Upper lobe of right lung (tissue), 1 donor: Measurements from ENCODE around the gene COL6A2. TPM values are rescaled to one million over a fixed set of nuclear protein-coding genes. Genes with fewer than 3 reads are reported as not detected.
A peak's percentile ranks its signal among the peaks of the same experiment; 100 is the strongest.
"Not testable (repeated sequence)": the region's sequence is repeated elsewhere in the genome, so short reads cannot be mapped to it uniquely, and the experiment has no call there.

ENCODE experiments used
- ATAC-seq: fragments of 200-7000 bp; cut with Tn5 transposase; one replicate; pipeline ENCODE4 v1.9.1; 2020; ENCODE audit warnings: mild to moderate bottlenecking, moderate library complexity
- DNase-seq: peaks from one replicate; pipeline ENCODE4 v3.0.0-alpha.2; 2020
- H3K27ac ChIP-seq: fragments of 200-600 bp; one replicate; pipeline ENCODE4 v1.8.0; 2022
- H3K27me3 ChIP-seq: fragments of 200-600 bp; one replicate; pipeline ENCODE4 v1.8.0; 2022; ENCODE audit warnings: mild to moderate bottlenecking
- H3K36me3 ChIP-seq: fragments of 200-600 bp; one replicate; pipeline ENCODE4 v1.8.0; 2022
- H3K4me1 ChIP-seq: fragments of 200-600 bp; one replicate; pipeline ENCODE4 v1.8.0; 2022
- H3K4me3 ChIP-seq: fragments of 200-600 bp; one replicate; pipeline ENCODE4 v1.8.0; 2022; ENCODE audit warnings: mild to moderate bottlenecking
- H3K9me3 ChIP-seq: fragments of 200-600 bp; one replicate; pipeline ENCODE4 v1.8.0; 2022
- CTCF ChIP-seq: fragments of 200-600 bp; IDR thresholded peaks from one replicate; pipeline ENCODE4 v1.8.0; 2022; ENCODE audit warnings: antibody characterized with exemption
- intact Hi-C: fragments of 100-400 bp; cut with DNase I; formaldehyde crosslinking; loops from one replicate; pipeline ENCODE4 v1.11.0; 2022
- total RNA-seq: library from RNA; stranded (reverse); fragmentation: NEBNext Ultra II Directional; extraction: Animal tissue kit (Norgen Biotek cat#: 25700); gene quantifications from one replicate; pipeline ENCODE4 v1.2.1, GENCODE V29; 2021
- donor health status: DM: no; HTN: yes; CAD: no; lungs with severe emphysema.

The COL6A2 gene
- total RNA-seq, 1 donor from 2014 or later = 269 TPM

- no peaks in the 10 kb centered on the region for H3K36me3 ChIP-seq
- no peak for DNase-seq
- ATAC-seq = no peak
- H3K27ac ChIP-seq = no peak overlapping the region
- no peaks in the 10 kb centered on the region for H3K27me3 ChIP-seq
- no peak for TF ChIP-seq CTCF
- H3K4me3 ChIP-seq = no peak overlapping the region
- H3K9me3 ChIP-seq = no peaks in the 10 kb centered on the region
- no peaks in the 10 kb centered on the region for H3K4me1 ChIP-seq
- intact Hi-C loops = no loop called here
Measured at GRCh38 chr21:46145840-46146691, 48.2 kb downstream of the COL6A2 start.

GRCh38 chr21:46146856-46147255 lies 48.9 kb downstream of the COL6A2 start:
- no peak for TF ChIP-seq CTCF
- no peaks in the 10 kb centered on the region for H3K27me3 ChIP-seq
- no peaks in the 10 kb centered on the region for H3K9me3 ChIP-seq
- H3K4me3 ChIP-seq = no peak overlapping the region
- intact Hi-C loops = no loop called here
- H3K4me1 ChIP-seq = no peaks in the 10 kb centered on the region
- DNase-seq (no peak), ATAC-seq (no peak)
- H3K36me3 ChIP-seq = no peaks in the 10 kb centered on the region
- no peak overlapping the region for H3K27ac ChIP-seq

GRCh38 chr21:46147429-46147828 lies 49.5 kb downstream of the COL6A2 start:
- H3K4me3 ChIP-seq, DNase-seq, ATAC-seq, H3K4me1 ChIP-seq, H3K27me3 ChIP-seq, intact Hi-C loops, H3K9me3 ChIP-seq, H3K27ac ChIP-seq, H3K36me3 ChIP-seq: not testable (repeated sequence)
- peak; percentile 36 for TF ChIP-seq CTCF

- no peaks in the 10 kb centered on the region for H3K36me3 ChIP-seq
- intact Hi-C loops = no loop called here
- DNase-seq (no peak), ATAC-seq (no peak)
- no peaks in the 10 kb centered on the region for H3K27me3 ChIP-seq
- no peak overlapping the region for H3K27ac ChIP-seq
- no peak overlapping the region for H3K4me3 ChIP-seq
- no peak for TF ChIP-seq CTCF
- no peaks in the 10 kb centered on the region for H3K9me3 ChIP-seq
- H3K4me1 ChIP-seq = peaks cover 3% of the 10 kb centered on the region
Measured at GRCh38 chr21:46148106-46148505, 50.2 kb downstream of the COL6A2 start.

- Histone ChIP-seq H3K4me1 (peaks cover 10% of the 10 kb centered on the region), H3K4me3 (no peak overlapping the region)
- ATAC-seq = no peak
Measured at GRCh38 chr21:46149205-46149901, 51.4 kb downstream of the COL6A2 start.

More at GRCh38 chr21:46149205-46149901, 51.4 kb downstream of the COL6A2 start:
- Histone ChIP-seq H3K27ac (no peak overlapping the region), H3K9me3 (no peaks in the 10 kb centered on the region), H3K27me3 (no peaks in the 10 kb centered on the region), H3K36me3 (no peaks in the 10 kb centered on the region)
- no peak for TF ChIP-seq CTCF
- intact Hi-C loops = no loop called here
- DNase-seq = peak; percentile 44
